ENCODE measurements around the gene ALKBH4.
"Not testable (repeated sequence)": the region's sequence is repeated elsewhere in the genome, so short reads cannot be mapped to it uniquely, and the experiment has no call there.

Gene ALKBH4

GRCh38 chr7:102464577-102465280 lies at the start of gene ALKBH4, which contains the start of gene LRWD1:
Gene ALKBH4, minus strand, starts transcription at chr7:102464863. Its CDS starts 27 bp downstream, at chr7:102464836.
Gene LRWD1, plus strand, starts transcription at chr7:102464984. Its CDS starts 97 bp downstream, at chr7:102465081.
- DNase-seq: peak; percentile 84

GRCh38 chr7:102512642-102513221 lies 48.1 kb upstream of the ALKBH4 start:
- DNase-seq: not testable (repeated sequence)

GRCh38 chr7:102511860-102512522 lies 47.3 kb upstream of the ALKBH4 start:
- not testable (repeated sequence) for DNase-seq

- DNase-seq: not testable (repeated sequence)
These were observed 45.9 kb upstream of the ALKBH4 start for GRCh38 chr7:102510575-102510974.

GRCh38 chr7:102507410-102508088 lies 42.9 kb upstream of the ALKBH4 start:
- DNase-seq: not testable (repeated sequence)

GRCh38 chr7:102505298-102506185 lies 40.9 kb upstream of the ALKBH4 start:
- not testable (repeated sequence) for DNase-seq

GRCh38 chr7:102503141-102503540 lies 38.5 kb upstream of the ALKBH4 start:
- DNase-seq: not testable (repeated sequence)

- DNase-seq: not testable (repeated sequence)
These were observed 33.7 kb upstream of the ALKBH4 start for GRCh38 chr7:102498321-102498720.

- DNase-seq: not testable (repeated sequence)
These were observed 32.6 kb upstream of the ALKBH4 start for GRCh38 chr7:102497308-102497707.

- DNase-seq: not testable (repeated sequence)
These were observed 32.2 kb upstream of the ALKBH4 start for GRCh38 chr7:102496861-102497260.

- not testable (repeated sequence) for DNase-seq
These were observed 29.9 kb upstream of the ALKBH4 start for GRCh38 chr7:102494473-102495149.

GRCh38 chr7:102494026-102494425 lies 29.4 kb upstream of the ALKBH4 start:
- not testable (repeated sequence) for DNase-seq

- DNase-seq: not testable (repeated sequence)
These were observed 28.7 kb upstream of the ALKBH4 start for GRCh38 chr7:102493220-102493935.

GRCh38 chr7:102490529-102491075 lies 25.9 kb upstream of the ALKBH4 start:
- DNase-seq: not testable (repeated sequence)

GRCh38 chr7:102484317-102484716 lies 19.7 kb upstream of the ALKBH4 start:
- DNase-seq: not testable (repeated sequence)

GRCh38 chr7:102481962-102482361 lies 17.3 kb upstream of the ALKBH4 start:
- DNase-seq: not testable (repeated sequence)

- DNase-seq: not testable (repeated sequence)
These were observed 15.4 kb upstream of the ALKBH4 start for GRCh38 chr7:102479982-102480637.

GRCh38 chr7:102479209-102479584 lies 14.5 kb upstream of the ALKBH4 start:
- not testable (repeated sequence) for DNase-seq

GRCh38 chr7:102478314-102479208 lies 13.9 kb upstream of the ALKBH4 start, which contains the start of gene POLR2J:
Gene POLR2J, minus strand, starts transcription at chr7:102478922. Its CDS starts 62 bp downstream, at chr7:102478860.
- not testable (repeated sequence) for DNase-seq
